ENCODE measurements around the gene FAM193A.
"Not testable (repeated sequence)": the region's sequence is repeated elsewhere in the genome, so short reads cannot be mapped to it uniquely, and the experiment has no call there.

The FAM193A gene

DNA sequence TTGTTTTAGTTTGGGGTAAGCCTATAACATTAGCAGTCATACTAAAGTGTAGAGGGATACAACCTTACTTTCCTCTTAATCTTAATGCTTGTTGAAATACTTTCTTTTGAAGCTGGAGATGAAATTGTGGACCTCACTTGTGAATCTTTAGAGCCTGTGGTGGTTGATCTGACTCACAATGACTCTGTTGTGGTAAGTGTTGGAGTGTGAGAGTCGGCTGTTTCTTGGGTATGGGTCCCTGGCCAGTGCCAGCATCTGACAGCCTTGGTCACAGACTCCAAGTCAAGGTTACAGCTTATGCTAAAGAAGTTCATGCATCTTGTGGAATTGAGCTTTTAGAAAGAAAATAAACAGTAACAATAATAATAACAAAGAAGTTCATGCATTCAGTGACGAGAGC, 35.9 kb upstream of the FAM193A start:
- H3K4me1 ChIP-seq (ENCODE audit: control insufficient read depth, insufficient read depth, low read length, poor library complexity, severe bottlenecking), result no peaks in the 10 kb centered on the region
- H3K9me3 ChIP-seq (ENCODE audit: control insufficient read depth, low read length), result no peaks in the 10 kb centered on the region
- 80% methylated on average over 1 of the region's 2 CpGs; no CpG with 5 or more reads in 1 of the 2 experiments for WGBS, 2 experiments (ENCODE audit: insufficient coverage in 2 of 2)
- no peak overlapping the region for H3K27ac ChIP-seq (ENCODE audit: low read depth, low read length, severe bottlenecking)
- no peak overlapping the region for H3K4me3 ChIP-seq (ENCODE audit: extremely low read depth, insufficient read depth, low read length, poor library complexity, severe bottlenecking)
- peaks cover 87% of the 10 kb centered on the region for H3K36me3 ChIP-seq (ENCODE audit: control insufficient read depth, insufficient read depth, low read length)

GRCh38 chr4:2501034-2501594, 35.3 kb upstream of the FAM193A start:
- Histone ChIP-seq H3K4me1 (ENCODE audit: control insufficient read depth, insufficient read depth, low read length, poor library complexity, severe bottlenecking) (no peaks in the 10 kb centered on the region), H3K36me3 (ENCODE audit: control insufficient read depth, insufficient read depth, low read length) (peaks cover 88% of the 10 kb centered on the region), H3K4me3 (ENCODE audit: extremely low read depth, insufficient read depth, low read length, poor library complexity, severe bottlenecking) (no peak overlapping the region), H3K27ac (ENCODE audit: low read depth, low read length, severe bottlenecking) (no peak overlapping the region), H3K9me3 (ENCODE audit: control insufficient read depth, low read length) (no peaks in the 10 kb centered on the region)
- 96 to 97% methylated on average over 7 of the region's 7 CpGs for WGBS, 2 experiments (ENCODE audit: insufficient coverage in 2 of 2)

- Histone ChIP-seq H3K27ac (ENCODE audit: low read depth, low read length, severe bottlenecking) (no peak overlapping the region), H3K4me1 (ENCODE audit: control insufficient read depth, insufficient read depth, low read length, poor library complexity, severe bottlenecking) (peaks cover 5% of the 10 kb centered on the region), H3K36me3 (ENCODE audit: control insufficient read depth, insufficient read depth, low read length) (peaks cover 88% of the 10 kb centered on the region), H3K9me3 (ENCODE audit: control insufficient read depth, low read length) (no peaks in the 10 kb centered on the region), H3K4me3 (ENCODE audit: extremely low read depth, insufficient read depth, low read length, poor library complexity, severe bottlenecking) (no peak overlapping the region)
- WGBS, 2 experiments (ENCODE audit: insufficient coverage in 2 of 2), result 95 to 100% methylated on average over 4 of the region's 5 CpGs
These were observed 32.6 kb upstream of the FAM193A start for GRCh38 chr4:2503809-2504208.

DNA sequence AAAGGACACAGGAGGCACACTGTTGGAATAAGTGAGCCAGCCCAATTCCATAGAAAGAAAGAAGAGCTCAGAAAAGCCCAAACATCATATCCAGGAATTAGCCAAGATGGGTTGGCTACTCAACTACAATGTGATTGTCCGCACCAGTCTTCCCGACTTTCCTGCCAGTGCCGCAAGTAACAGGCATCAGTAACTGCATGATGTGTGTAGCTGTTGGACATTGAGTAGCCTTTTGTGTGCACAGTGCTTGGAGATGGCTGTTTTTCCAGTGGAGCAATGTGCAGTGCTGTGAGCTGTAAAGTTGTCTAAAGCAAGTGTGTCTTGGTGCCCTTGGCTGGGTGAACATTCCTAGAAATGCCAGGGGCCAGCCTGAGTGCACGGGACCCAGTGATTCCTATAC, 29.2 kb upstream of the FAM193A start:
- H3K4me3 ChIP-seq (ENCODE audit: extremely low read depth, insufficient read depth, low read length, poor library complexity, severe bottlenecking), result no peak overlapping the region
- peaks cover 5% of the 10 kb centered on the region for H3K4me1 ChIP-seq (ENCODE audit: control insufficient read depth, insufficient read depth, low read length, poor library complexity, severe bottlenecking)
- WGBS, 2 experiments (ENCODE audit: insufficient coverage in 2 of 2), result 96 to 100% methylated on average over 3 to 4 of the region's 4 CpGs
- H3K36me3 ChIP-seq (ENCODE audit: control insufficient read depth, insufficient read depth, low read length), result peaks cover 87% of the 10 kb centered on the region
- H3K9me3 ChIP-seq (ENCODE audit: control insufficient read depth, low read length), result no peaks in the 10 kb centered on the region
- H3K27ac ChIP-seq (ENCODE audit: low read depth, low read length, severe bottlenecking), result no peak overlapping the region

GRCh38 chr4:2507855-2508254, 28.6 kb upstream of the FAM193A start:
- WGBS, 2 experiments (ENCODE audit: insufficient coverage in 2 of 2), result 93 to 99% methylated on average over 6 of the region's 7 CpGs
- peaks cover 89% of the 10 kb centered on the region for H3K36me3 ChIP-seq (ENCODE audit: control insufficient read depth, insufficient read depth, low read length)
- no peak overlapping the region for H3K27ac ChIP-seq (ENCODE audit: low read depth, low read length, severe bottlenecking)
- no peak overlapping the region for H3K4me3 ChIP-seq (ENCODE audit: extremely low read depth, insufficient read depth, low read length, poor library complexity, severe bottlenecking)
- H3K9me3 ChIP-seq (ENCODE audit: control insufficient read depth, low read length), result no peaks in the 10 kb centered on the region
- H3K4me1 ChIP-seq (ENCODE audit: control insufficient read depth, insufficient read depth, low read length, poor library complexity, severe bottlenecking), result peaks cover 5% of the 10 kb centered on the region

DNA sequence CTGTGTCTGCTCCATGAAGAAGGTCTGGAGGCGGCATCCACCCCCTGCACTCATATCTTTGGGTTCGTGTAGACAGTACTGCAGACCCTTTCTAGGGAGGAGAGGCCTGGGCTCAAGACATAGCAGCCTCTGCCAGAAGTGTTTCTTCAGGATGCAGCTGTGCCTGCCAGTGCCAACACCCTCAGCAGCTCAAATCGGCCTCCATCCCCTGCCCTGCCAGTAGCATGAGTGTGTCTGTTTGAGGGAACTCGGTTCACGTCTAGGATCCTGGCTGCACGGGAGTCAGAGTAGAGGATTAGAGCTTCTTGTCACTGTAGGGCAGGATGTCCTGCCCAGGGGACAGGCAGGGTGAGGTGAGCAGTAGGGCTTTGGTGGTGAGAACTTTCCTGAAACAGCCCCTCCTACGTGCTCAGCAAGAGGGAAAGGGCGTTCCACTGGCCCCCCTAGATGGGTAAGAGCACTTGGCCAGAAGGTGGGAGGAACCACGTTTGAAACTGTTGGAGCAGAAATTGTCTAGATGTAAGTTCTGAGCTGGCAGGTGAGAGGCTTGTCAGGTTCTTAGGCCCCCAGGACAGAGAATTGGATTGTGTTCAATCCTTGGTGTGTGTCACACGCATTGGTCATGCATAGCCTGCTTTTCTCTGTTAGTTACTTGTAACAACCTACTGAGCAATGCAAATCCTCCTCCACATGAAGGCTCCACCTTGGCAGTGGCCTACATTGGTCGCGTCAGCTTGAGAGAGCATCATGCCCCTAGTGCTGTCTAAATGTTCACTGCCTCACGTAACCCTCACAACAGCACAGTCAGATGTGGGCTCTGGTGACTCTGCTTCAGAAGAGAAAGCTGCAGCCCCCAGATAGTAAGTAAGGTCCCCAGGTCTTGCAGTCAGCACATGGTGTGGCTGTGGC, 25.8 kb upstream of the FAM193A start:
- H3K36me3 ChIP-seq (ENCODE audit: control insufficient read depth, insufficient read depth, low read length), result peaks cover 88% of the 10 kb centered on the region
- H3K4me3 ChIP-seq (ENCODE audit: extremely low read depth, insufficient read depth, low read length, poor library complexity, severe bottlenecking), result no peak overlapping the region

GRCh38 chr4:2511645-2512131, 24.8 kb upstream of the FAM193A start:
- Histone ChIP-seq H3K4me3 (ENCODE audit: extremely low read depth, insufficient read depth, low read length, poor library complexity, severe bottlenecking) (no peak overlapping the region), H3K27ac (ENCODE audit: low read depth, low read length, severe bottlenecking) (no peak overlapping the region), H3K4me1 (ENCODE audit: control insufficient read depth, insufficient read depth, low read length, poor library complexity, severe bottlenecking) (peaks cover 5% of the 10 kb centered on the region), H3K36me3 (ENCODE audit: control insufficient read depth, insufficient read depth, low read length) (peaks cover 83% of the 10 kb centered on the region), H3K9me3 (ENCODE audit: control insufficient read depth, low read length) (no peaks in the 10 kb centered on the region)
- 96 to 100% methylated on average over 4 to 5 of the region's 9 CpGs for WGBS, 2 experiments (ENCODE audit: insufficient coverage in 2 of 2)

More for the DNA sequence above, 25.8 kb upstream of the FAM193A start:
- WGBS, 2 experiments (ENCODE audit: insufficient coverage in 2 of 2), result 98% methylated on average over 11 of the region's 13 CpGs
- no peak overlapping the region for H3K27ac ChIP-seq (ENCODE audit: low read depth, low read length, severe bottlenecking)
- peaks cover 5% of the 10 kb centered on the region for H3K4me1 ChIP-seq (ENCODE audit: control insufficient read depth, insufficient read depth, low read length, poor library complexity, severe bottlenecking)
- H3K9me3 ChIP-seq (ENCODE audit: control insufficient read depth, low read length), result no peaks in the 10 kb centered on the region

GRCh38 chr4:2512396-2513135, 23.9 kb upstream of the FAM193A start:
- Histone ChIP-seq H3K4me3 (ENCODE audit: extremely low read depth, insufficient read depth, low read length, poor library complexity, severe bottlenecking) (no peak overlapping the region), H3K4me1 (ENCODE audit: control insufficient read depth, insufficient read depth, low read length, poor library complexity, severe bottlenecking) (no peaks in the 10 kb centered on the region), H3K27ac (ENCODE audit: low read depth, low read length, severe bottlenecking) (no peak overlapping the region), H3K36me3 (ENCODE audit: control insufficient read depth, insufficient read depth, low read length) (peaks cover 76% of the 10 kb centered on the region), H3K9me3 (ENCODE audit: control insufficient read depth, low read length) (no peaks in the 10 kb centered on the region)
- 95 to 97% methylated on average over 12 to 14 of the region's 15 CpGs for WGBS, 2 experiments (ENCODE audit: insufficient coverage in 2 of 2)

- 97 to 98% methylated on average over 4 to 7 of the region's 9 CpGs for WGBS, 2 experiments (ENCODE audit: insufficient coverage in 2 of 2)
- H3K27ac ChIP-seq (ENCODE audit: low read depth, low read length, severe bottlenecking); H3K4me1 ChIP-seq (ENCODE audit: control insufficient read depth, insufficient read depth, low read length, poor library complexity, severe bottlenecking); H3K9me3 ChIP-seq (ENCODE audit: control insufficient read depth, low read length); H3K4me3 ChIP-seq (ENCODE audit: extremely low read depth, insufficient read depth, low read length, poor library complexity, severe bottlenecking): not testable (repeated sequence)
- peaks cover 71% of the 10 kb centered on the region for H3K36me3 ChIP-seq (ENCODE audit: control insufficient read depth, insufficient read depth, low read length)
These were observed 22.3 kb upstream of the FAM193A start for GRCh38 chr4:2514193-2514592.

DNA sequence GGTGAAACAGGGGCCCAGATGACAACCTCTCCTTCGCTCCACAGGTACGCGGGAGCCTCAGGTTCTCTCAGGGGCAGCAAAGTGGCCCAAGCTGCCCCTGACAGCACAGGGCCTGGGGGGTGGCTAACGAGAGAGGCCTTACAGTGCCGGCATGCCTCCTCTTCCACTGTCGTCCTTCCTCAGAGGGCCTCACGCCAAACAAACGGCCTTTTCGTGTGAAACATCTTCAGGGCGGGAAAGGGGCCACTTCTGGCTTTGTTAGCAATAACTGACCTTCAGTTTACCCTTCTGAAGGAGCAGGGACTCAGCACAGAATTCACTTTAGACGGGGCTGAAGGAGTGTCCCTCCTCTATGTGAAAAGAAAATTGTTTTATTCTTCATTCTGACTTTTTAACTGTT, 21.5 kb upstream of the FAM193A start:
- H3K27ac ChIP-seq (ENCODE audit: low read depth, low read length, severe bottlenecking); H3K4me1 ChIP-seq (ENCODE audit: control insufficient read depth, insufficient read depth, low read length, poor library complexity, severe bottlenecking); H3K4me3 ChIP-seq (ENCODE audit: extremely low read depth, insufficient read depth, low read length, poor library complexity, severe bottlenecking); H3K9me3 ChIP-seq (ENCODE audit: control insufficient read depth, low read length): not testable (repeated sequence)
- 93 to 95% methylated on average over 10 of the region's 11 CpGs for WGBS, 2 experiments (ENCODE audit: insufficient coverage in 2 of 2)
- H3K36me3 ChIP-seq (ENCODE audit: control insufficient read depth, insufficient read depth, low read length), result peaks cover 64% of the 10 kb centered on the region

Measured in mesodermal cell (in vitro differentiated cells).